Kidney epithelial cell (primary cell): ENCODE results near the gene SCTR. TPM values are rescaled to one million over a fixed set of nuclear protein-coding genes. Genes with fewer than 3 reads are reported as not detected.

Experiments used
- DNase-seq: peaks from one replicate; pipeline ENCODE4 v3.0.0-alpha.2; 2010; ENCODE audit warnings: low read depth
- H3K27me3 ChIP-seq: 2 replicates; pipeline ENCODE4 v1.6.0; 2011; ENCODE audit warnings: low read length; ENCODE audit not compliant: control insufficient read depth, insufficient read depth
- H3K36me3 ChIP-seq: 2 replicates; pipeline ENCODE4 v1.5.1; 2011; ENCODE audit warnings: low read length; ENCODE audit not compliant: control insufficient read depth, insufficient read depth
- H3K4me3 ChIP-seq: 2 replicates; pipeline ENCODE4 v1.5.1; 2011; ENCODE audit warnings: low read depth, mild to moderate bottlenecking, control low read depth, low read length
- total RNA-seq: library from RNA; depleted of rRNA; stranded (reverse); fragments of >200 nt; gene quantifications from 2 replicates; pipeline ENCODE4 v1.2.3, GENCODE V29; 2015
- TF ChIP-seq, protein P1 (sequence below): IDR thresholded peaks from 2 replicates; pipeline ENCODE4 v1.5.1; 2011; ENCODE audit warnings: mild to moderate bottlenecking, moderate library complexity, low read length, control low read depth, inconsistent platforms; ENCODE audit not compliant: insufficient read depth, poor library complexity, severe bottlenecking

Gene SCTR
- total RNA-seq, 1 donor from 2014 or later = not detected

GRCh38 chr2:119485336-119486110, 38.8 kb downstream of the SCTR start:
- DNase-seq = no peak
- H3K36me3 ChIP-seq = no peaks in the 10 kb centered on the region
- TF ChIP-seq, protein P1, sequence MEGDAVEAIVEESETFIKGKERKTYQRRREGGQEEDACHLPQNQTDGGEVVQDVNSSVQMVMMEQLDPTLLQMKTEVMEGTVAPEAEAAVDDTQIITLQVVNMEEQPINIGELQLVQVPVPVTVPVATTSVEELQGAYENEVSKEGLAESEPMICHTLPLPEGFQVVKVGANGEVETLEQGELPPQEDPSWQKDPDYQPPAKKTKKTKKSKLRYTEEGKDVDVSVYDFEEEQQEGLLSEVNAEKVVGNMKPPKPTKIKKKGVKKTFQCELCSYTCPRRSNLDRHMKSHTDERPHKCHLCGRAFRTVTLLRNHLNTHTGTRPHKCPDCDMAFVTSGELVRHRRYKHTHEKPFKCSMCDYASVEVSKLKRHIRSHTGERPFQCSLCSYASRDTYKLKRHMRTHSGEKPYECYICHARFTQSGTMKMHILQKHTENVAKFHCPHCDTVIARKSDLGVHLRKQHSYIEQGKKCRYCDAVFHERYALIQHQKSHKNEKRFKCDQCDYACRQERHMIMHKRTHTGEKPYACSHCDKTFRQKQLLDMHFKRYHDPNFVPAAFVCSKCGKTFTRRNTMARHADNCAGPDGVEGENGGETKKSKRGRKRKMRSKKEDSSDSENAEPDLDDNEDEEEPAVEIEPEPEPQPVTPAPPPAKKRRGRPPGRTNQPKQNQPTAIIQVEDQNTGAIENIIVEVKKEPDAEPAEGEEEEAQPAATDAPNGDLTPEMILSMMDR = no peak
- H3K27me3 ChIP-seq = no peaks in the 10 kb centered on the region
- H3K4me3 ChIP-seq = no peak overlapping the region

- TF ChIP-seq, protein P1 = no peak
- peak; percentile 38 for DNase-seq
- H3K4me3 ChIP-seq = no peak overlapping the region
- no peaks in the 10 kb centered on the region for H3K36me3 ChIP-seq
- H3K27me3 ChIP-seq = no peaks in the 10 kb centered on the region
Observed at GRCh38 chr2:119484834-119485233, 39.4 kb downstream of the SCTR start.

DNA sequence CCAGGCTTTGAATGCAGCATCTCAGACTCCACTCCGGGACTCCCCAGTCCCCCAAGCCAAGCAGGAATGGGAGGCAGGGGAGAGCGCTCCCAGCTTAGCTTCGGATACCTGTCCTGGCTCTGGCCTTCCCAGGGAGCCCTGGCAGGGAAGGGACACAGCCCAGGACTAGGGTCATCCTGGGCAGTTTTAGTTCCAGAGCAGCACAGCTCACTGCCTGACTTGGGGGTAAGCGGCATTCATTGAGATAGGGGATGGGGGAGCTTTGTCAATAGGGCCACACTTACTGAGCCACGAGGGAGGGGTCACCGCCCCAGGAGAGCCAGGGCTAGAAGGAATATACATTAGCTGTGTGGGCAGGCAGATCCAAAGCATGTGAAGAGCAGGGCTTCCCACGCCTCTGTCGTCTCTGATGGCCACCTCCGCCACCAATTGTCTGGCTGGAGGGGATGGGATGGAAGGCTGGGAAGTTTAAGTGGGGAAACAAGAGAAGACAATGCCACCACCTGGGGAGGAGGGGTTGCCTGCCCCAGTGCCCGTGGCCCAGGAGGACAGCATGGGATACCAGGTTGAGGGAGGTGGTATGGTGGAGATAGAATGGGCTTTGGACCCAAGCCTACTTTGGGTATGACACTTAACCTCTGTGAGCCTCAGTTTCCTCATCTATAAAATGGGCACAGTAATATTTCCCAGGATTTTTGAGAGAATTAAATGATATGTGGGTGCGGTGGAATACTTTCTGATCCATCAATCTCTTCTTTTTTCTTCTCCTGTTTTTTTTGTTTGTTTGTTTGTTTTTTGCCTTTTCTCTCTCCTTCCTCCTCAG, 40.2 kb downstream of the SCTR start:
- DNase-seq = no peak
- Histone ChIP-seq H3K4me3 (no peak overlapping the region), H3K27me3 (no peaks in the 10 kb centered on the region), H3K36me3 (no peaks in the 10 kb centered on the region)
- TF ChIP-seq, protein P1 = no peak

- Histone ChIP-seq H3K27me3 (no peaks in the 10 kb centered on the region), H3K4me3 (no peak overlapping the region), H3K36me3 (no peaks in the 10 kb centered on the region)
- DNase-seq = no peak
- TF ChIP-seq, protein P1 = no peak
Observed at GRCh38 chr2:119483395-119483753, 40.9 kb downstream of the SCTR start.

DNA sequence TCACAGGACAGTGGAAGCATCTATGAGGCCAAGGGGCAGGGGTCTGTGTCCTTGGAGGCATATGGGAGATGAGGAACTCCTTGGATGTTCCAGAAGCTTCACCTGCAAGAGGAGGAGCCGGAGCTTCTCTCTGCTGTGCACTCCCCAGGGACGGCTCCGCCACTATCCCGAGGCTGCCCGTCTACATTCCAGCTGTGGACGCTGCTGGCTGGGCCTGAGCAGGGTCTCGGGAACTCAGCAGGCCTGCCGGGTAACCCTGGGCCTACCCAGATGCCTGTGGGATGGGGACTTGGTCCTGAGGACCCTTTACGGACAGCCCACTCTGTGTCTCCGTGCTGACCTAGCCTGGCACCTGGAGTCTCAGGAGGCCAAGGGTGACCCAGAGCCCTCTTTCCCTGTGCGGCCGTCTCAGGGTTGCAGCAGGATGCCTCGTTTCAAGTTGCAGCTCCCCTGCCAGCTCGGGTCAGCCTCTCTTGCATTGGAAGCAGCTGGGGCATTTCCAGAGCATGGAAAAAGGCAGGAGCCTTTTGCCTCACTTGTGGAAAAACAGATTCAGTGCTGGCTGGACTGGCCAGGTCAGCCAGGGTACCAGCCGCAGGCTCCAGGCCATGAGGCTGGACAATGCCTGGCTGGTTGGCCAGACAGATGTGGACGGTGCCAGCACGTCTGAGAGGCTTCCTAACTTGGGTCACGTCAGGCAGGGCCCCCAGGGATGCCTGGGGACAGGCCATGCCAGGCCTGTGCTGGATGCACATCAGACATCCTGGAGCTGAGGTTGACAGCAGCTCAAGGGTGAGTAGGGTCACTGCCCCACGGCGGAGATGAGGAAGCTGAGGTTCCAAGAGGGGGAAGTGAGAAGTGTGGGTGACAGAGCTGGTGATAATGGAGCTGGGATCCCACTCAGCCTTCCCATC, 41.5 kb downstream of the SCTR start:
- TF ChIP-seq, protein P1 = no peak
- no peaks in the 10 kb centered on the region for H3K27me3 ChIP-seq
- no peak overlapping the region for H3K4me3 ChIP-seq
- no peak for DNase-seq
- H3K36me3 ChIP-seq = no peaks in the 10 kb centered on the region
